VCaP (cell line): Measurements from ENCODE around the gene KLRC4.
"Not testable (repeated sequence)": the region's sequence is repeated elsewhere in the genome, so short reads cannot be mapped to it uniquely, and the experiment has no call there.

ENCODE experiments used
- H3K27ac ChIP-seq: fragments of 450-650 bp; 2 replicates; pipeline ENCODE4 v1.5.1; 2017
- CTCF ChIP-seq: fragments of 450-650 bp; conservative IDR thresholded peaks from 2 replicates; pipeline ENCODE4 v1.5.1; 2017; ENCODE audit warnings: mild to moderate bottlenecking, moderate library complexity

The KLRC4 gene

GRCh38 chr12:10386857-10387256, 22.7 kb downstream of the KLRC4 start:
- H3K27ac ChIP-seq = no peak overlapping the region
- TF ChIP-seq CTCF = no peak

GRCh38 chr12:10385166-10385613, 24.4 kb downstream of the KLRC4 start:
- TF ChIP-seq CTCF = no peak
- no peak overlapping the region for H3K27ac ChIP-seq

- H3K27ac ChIP-seq = no peak overlapping the region
These were observed 25.4 kb downstream of the KLRC4 start for GRCh38 chr12:10384191-10384590.

GRCh38 chr12:10381928-10382628, 27.5 kb downstream of the KLRC4 start:
- TF ChIP-seq CTCF = no peak

More at GRCh38 chr12:10384191-10384590, 25.4 kb downstream of the KLRC4 start:
- TF ChIP-seq CTCF = no peak

GRCh38 chr12:10378737-10379136, 30.8 kb downstream of the KLRC4 start:
- H3K27ac ChIP-seq = not testable (repeated sequence)

More at GRCh38 chr12:10381928-10382628, 27.5 kb downstream of the KLRC4 start:
- H3K27ac ChIP-seq = no peak overlapping the region

- H3K27ac ChIP-seq = no peak overlapping the region
- TF ChIP-seq CTCF = no peak
These were observed 34.9 kb downstream of the KLRC4 start for GRCh38 chr12:10374624-10375018.

- H3K27ac ChIP-seq = peak overlapping the region; percentile 63
- TF ChIP-seq CTCF = no peak
These were observed 37.0 kb downstream of the KLRC4 start for GRCh38 chr12:10372559-10372958.

GRCh38 chr12:10371893-10372535, 37.5 kb downstream of the KLRC4 start:
- H3K27ac ChIP-seq = peak overlapping the region; percentile 63
